Neural progenitor cell (in vitro differentiated cells): ENCODE measurements around the gene NKAIN2.

Source experiments
- CTCF ChIP-seq: fragments of 200-600 bp; sonication (generic); IDR thresholded peaks from 2 replicates; pipeline ENCODE4 v1.5.1; 2017; ENCODE audit warnings: antibody characterized with exemption, mild to moderate bottlenecking
- EZH2phosphoT487 ChIP-seq: fragments of 200-600 bp; sonication (generic); IDR thresholded peaks from 2 replicates; pipeline ENCODE4 v1.6.1; 2017; ENCODE audit warnings: antibody characterized with exemption

GRCh38 chr6:123925350-123925749 lies 121.7 kb downstream of the NKAIN2 start:
- TF ChIP-seq CTCF (no peak), EZH2phosphoT487 (no peak)
